ENCODE measurements around the gene COLEC11. TPM values are rescaled to one million over a fixed set of nuclear protein-coding genes. Genes with fewer than 3 reads are reported as not detected.

Gene COLEC11
- total RNA-seq, 4 donors from 2014 or later = 3.6 to 15.9 (median 5.9) TPM

- TF ChIP-seq CTCF (IDR thresholded peaks at IDR 0.05) = no peak
- DNase-seq (ENCODE audit: low spot score) (no peak), ATAC-seq (ENCODE audit: low FRiP score) (no peak)
These were observed 51.5 kb downstream of the COLEC11 start for GRCh38 chr2:3646446-3646845.

- no peak for TF ChIP-seq CTCF (IDR thresholded peaks at IDR 0.05)
- DNase-seq (ENCODE audit: low spot score) (no peak), ATAC-seq (ENCODE audit: low FRiP score) (no peak)
These were observed 52.3 kb downstream of the COLEC11 start for GRCh38 chr2:3647246-3647645.

- no peak for DNase-seq (ENCODE audit: low spot score)
- no peak for ATAC-seq (ENCODE audit: low FRiP score)
- TF ChIP-seq CTCF (IDR thresholded peaks at IDR 0.05) = no peak
These were observed 53.1 kb downstream of the COLEC11 start for GRCh38 chr2:3647831-3648651.

- TF ChIP-seq CTCF (IDR thresholded peaks at IDR 0.05) = no peak
- no peak for ATAC-seq (ENCODE audit: low FRiP score)
- no peak for DNase-seq (ENCODE audit: low spot score)
These were observed 53.8 kb downstream of the COLEC11 start for GRCh38 chr2:3648652-3649177.

- ATAC-seq (ENCODE audit: low FRiP score) (no peak), DNase-seq (ENCODE audit: low spot score) (no peak)
- no peak for TF ChIP-seq CTCF (IDR thresholded peaks at IDR 0.05)
These were observed 54.7 kb downstream of the COLEC11 start for GRCh38 chr2:3649581-3649980.

GRCh38 chr2:3650140-3650920 lies 55.4 kb downstream of the COLEC11 start:
- DNase-seq (ENCODE audit: low spot score) (no peak), ATAC-seq (ENCODE audit: low FRiP score) (no peak)
- TF ChIP-seq CTCF (IDR thresholded peaks at IDR 0.05) = no peak

Data from omental fat pad (tissue), 4 donors.